ENCODE measurements around the gene TPK1. TPM values are rescaled to one million over a fixed set of nuclear protein-coding genes. Genes with fewer than 3 reads are reported as not detected.

The TPK1 gene
- total RNA-seq, 2 donors from 2014 or later: 4.5 to 5.1 TPM

DNA sequence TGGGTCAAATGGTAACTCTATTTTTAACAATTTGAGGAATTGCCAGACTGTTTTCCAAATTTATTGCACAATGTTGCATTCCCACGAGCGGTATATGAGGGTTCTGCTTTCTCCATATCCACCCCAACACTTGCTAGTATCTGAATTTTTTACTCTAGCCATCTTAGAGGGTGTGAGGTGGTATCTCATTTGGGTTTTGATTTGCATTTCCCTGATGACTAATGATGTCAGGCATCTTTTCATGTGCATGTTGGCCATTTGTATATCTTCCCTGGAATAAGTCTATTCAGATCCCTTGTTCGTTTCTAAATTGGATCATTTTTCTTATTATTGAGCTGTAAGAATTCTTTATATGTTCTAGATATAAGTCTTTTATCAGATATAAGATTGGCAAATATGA lies 97.7 kb downstream of the TPK1 start:
- H3K4me1 ChIP-seq (replicated peaks): no peaks in the 10 kb centered on the region
- WGBS: 40% methylated on average over 3 of the region's 3 CpGs
- no peaks in the 10 kb centered on the region for H3K36me3 ChIP-seq
- no peaks in the 10 kb centered on the region for H3K9me3 ChIP-seq
- H3K4me3 ChIP-seq: no peak overlapping the region
- TF ChIP-seq POLR2AphosphoS5 (IDR thresholded peaks at IDR 0.05) (no peak), POLR2A (IDR thresholded peaks at IDR 0.05) (no peak)
- TF ChIP-seq, protein P1, sequence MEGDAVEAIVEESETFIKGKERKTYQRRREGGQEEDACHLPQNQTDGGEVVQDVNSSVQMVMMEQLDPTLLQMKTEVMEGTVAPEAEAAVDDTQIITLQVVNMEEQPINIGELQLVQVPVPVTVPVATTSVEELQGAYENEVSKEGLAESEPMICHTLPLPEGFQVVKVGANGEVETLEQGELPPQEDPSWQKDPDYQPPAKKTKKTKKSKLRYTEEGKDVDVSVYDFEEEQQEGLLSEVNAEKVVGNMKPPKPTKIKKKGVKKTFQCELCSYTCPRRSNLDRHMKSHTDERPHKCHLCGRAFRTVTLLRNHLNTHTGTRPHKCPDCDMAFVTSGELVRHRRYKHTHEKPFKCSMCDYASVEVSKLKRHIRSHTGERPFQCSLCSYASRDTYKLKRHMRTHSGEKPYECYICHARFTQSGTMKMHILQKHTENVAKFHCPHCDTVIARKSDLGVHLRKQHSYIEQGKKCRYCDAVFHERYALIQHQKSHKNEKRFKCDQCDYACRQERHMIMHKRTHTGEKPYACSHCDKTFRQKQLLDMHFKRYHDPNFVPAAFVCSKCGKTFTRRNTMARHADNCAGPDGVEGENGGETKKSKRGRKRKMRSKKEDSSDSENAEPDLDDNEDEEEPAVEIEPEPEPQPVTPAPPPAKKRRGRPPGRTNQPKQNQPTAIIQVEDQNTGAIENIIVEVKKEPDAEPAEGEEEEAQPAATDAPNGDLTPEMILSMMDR (IDR thresholded peaks at IDR 0.05): no peak
- no peak overlapping the region for H3K27ac ChIP-seq
- intact Hi-C loops (cut with DNase I): loop anchor here (10.0 kb wide), 1 partner anchor 97 kb away; the partner anchor contains the start of gene TPK1
- no peak for DNase-seq (ENCODE audit: low spot score)
- H3K27me3 ChIP-seq (replicated peaks; ENCODE audit: insufficient read depth): no peaks in the 10 kb centered on the region

DNA sequence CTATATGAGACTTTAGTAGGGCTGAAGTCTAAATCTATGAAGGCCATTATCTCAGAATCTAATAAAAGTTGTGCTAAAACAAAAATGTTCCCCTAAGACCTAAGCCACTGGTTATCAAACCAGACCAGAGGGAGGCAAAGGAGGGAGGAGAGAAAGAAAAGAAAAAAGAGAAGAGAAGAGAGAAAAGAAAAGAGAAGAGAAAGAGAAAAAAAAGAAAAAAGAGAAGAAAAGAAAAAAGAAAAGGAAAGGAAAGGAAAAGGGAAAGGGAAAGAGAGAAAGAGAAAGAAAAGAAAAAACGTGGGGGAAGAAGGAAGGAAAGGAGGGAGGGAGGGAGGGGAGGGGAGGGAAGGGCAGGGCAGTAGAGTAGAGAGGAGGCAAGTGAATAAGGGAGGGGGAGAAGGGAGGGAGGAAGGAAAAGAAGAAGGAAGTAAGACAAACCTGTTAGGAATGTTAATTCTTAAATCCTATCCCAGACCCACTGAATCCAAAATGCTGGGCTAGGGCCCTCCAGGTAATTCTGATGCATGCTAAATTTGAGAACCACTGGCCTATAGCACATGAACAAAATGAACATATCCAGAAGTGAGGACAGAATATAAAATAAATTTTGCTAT lies 98.9 kb downstream of the TPK1 start:
- Histone ChIP-seq H3K27ac (no peak overlapping the region), H3K9me3 (no peaks in the 10 kb centered on the region), H3K4me1 (replicated peaks) (no peaks in the 10 kb centered on the region), H3K27me3 (replicated peaks; ENCODE audit: insufficient read depth) (no peaks in the 10 kb centered on the region), H3K36me3 (no peaks in the 10 kb centered on the region), H3K4me3 (no peak overlapping the region)
- intact Hi-C loops (cut with DNase I): loop anchor here (10.0 kb wide), 1 partner anchor 98 kb away; the partner anchor contains the start of gene TPK1
- 58% methylated on average over 1 of the region's 1 CpG for WGBS
- no peak for DNase-seq (ENCODE audit: low spot score)
- TF ChIP-seq POLR2A (IDR thresholded peaks at IDR 0.05): no peak
- TF ChIP-seq, protein P1 (IDR thresholded peaks at IDR 0.05): no peak

DNA sequence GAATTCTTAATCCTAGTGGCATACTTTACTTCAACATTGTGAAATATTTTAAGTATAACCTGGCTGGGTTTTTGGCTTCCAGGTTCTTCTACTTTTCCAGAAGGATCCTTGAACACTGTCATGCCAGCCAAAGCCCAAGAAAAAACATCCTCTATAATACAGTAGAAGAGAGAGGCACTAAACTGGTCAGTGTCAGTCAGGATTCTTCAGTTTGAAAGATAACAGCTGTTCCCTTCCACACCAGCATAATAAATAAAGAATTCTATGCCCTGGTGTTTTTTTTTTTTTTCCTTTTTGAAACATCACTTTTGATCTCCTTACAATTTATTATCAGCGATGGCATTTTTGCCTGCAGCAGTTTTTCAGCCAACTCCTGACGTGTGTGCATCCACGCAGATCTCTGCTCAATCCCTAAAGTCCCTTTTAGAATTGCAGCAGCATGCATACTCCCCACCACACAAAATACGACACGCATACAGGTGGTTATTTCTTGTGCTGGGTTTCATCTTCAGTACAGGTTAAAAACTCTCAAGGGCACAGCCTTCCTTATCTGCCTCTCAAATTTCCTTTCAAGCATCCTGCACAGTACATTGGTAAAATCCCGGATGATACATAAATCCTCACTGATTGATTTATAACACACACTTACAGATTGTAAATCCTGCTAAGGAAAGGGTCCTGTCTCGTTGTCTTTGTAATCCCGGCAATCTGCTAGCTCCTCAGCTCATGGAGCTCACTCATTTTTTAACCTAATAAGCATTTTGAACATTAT lies 100.2 kb downstream of the TPK1 start:
- no peak overlapping the region for H3K4me3 ChIP-seq
- 36% methylated on average over 8 of the region's 8 CpGs for WGBS
- no peaks in the 10 kb centered on the region for H3K36me3 ChIP-seq
- H3K4me1 ChIP-seq (replicated peaks): no peaks in the 10 kb centered on the region
- TF ChIP-seq, protein P1 (IDR thresholded peaks at IDR 0.05): no peak
- TF ChIP-seq POLR2AphosphoS5 (IDR thresholded peaks at IDR 0.05) (no peak), POLR2A (IDR thresholded peaks at IDR 0.05) (no peak)
- DNase-seq (ENCODE audit: low spot score): no peak
- intact Hi-C loops (cut with DNase I): loop anchor here (10.0 kb wide), 1 partner anchor 99 kb away; the partner anchor contains the start of gene TPK1
- no peaks in the 10 kb centered on the region for H3K27me3 ChIP-seq (replicated peaks; ENCODE audit: insufficient read depth)
- H3K27ac ChIP-seq: no peak overlapping the region
- H3K9me3 ChIP-seq: no peaks in the 10 kb centered on the region

DNA sequence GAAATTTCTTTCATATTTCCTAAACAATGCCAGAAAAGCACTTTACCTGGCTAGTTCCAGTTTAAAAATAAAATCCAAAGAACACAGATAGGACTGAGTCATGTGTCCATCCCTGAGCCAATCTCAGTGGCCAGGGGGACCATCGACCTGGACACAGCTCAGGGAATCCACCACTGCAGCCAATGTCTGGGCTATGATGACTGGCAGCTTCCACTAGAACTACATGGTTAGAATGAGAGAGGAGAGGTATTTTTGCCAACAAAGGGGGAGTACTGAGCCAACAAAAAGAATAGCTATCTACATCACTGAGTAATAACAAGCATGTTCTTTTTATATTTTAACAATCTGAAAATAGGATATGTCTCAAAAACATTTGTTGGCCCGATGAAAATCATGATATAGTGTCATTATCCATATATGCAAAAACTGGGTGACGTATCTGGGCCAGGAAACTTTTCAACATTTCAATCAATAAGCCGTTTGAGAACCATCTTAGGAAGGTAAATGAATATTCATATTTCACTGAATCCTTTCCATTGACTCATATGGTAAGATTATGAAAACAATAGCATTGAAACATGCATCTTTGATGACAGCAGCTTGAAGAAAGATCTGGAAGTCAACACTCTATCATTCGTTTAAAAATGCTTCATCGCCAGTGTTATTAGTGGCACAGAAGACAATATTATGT lies 104.0 kb downstream of the TPK1 start:
- Histone ChIP-seq H3K27ac (no peak overlapping the region), H3K9me3 (no peaks in the 10 kb centered on the region), H3K4me3 (no peak overlapping the region), H3K27me3 (replicated peaks; ENCODE audit: insufficient read depth) (no peaks in the 10 kb centered on the region), H3K4me1 (replicated peaks) (no peaks in the 10 kb centered on the region), H3K36me3 (no peaks in the 10 kb centered on the region)
- TF ChIP-seq, protein P1 (IDR thresholded peaks at IDR 0.05): no peak
- TF ChIP-seq POLR2AphosphoS5 (IDR thresholded peaks at IDR 0.05) (no peak), POLR2A (IDR thresholded peaks at IDR 0.05) (no peak)
- 80% methylated on average over 6 of the region's 6 CpGs for WGBS
- intact Hi-C loops (cut with DNase I): loop anchor here (10.0 kb wide), 1 partner anchor 103 kb away; the partner anchor contains the start of gene TPK1
- DNase-seq (ENCODE audit: low spot score): no peak
